Large intestine (tissue), 3 donors: ENCODE results near the gene SRSF5. TPM values are rescaled to one million over a fixed set of nuclear protein-coding genes. Genes with fewer than 3 reads are reported as not detected.

Source experiments
- DNase-seq, 2 donors: peaks; one replicate each; pipeline versions ENCODE4 v3.0.0 to v3.0.0-alpha.2; 2013
- H3K27ac ChIP-seq: one replicate; pipeline ENCODE4 v1.5.1; 2013; ENCODE audit warnings: low read length
- H3K27me3 ChIP-seq: 2 replicates; pipeline ENCODE4 v1.6.1; 2013; ENCODE audit warnings: low read length; ENCODE audit not compliant: control insufficient read depth, insufficient read depth
- H3K36me3 ChIP-seq: 2 replicates; pipeline ENCODE4 v1.6.1; 2013; ENCODE audit warnings: low read length; ENCODE audit not compliant: control insufficient read depth, insufficient read depth
- H3K4me1 ChIP-seq: one replicate; pipeline ENCODE4 v1.6.1; 2013; ENCODE audit warnings: low read length; ENCODE audit not compliant: control insufficient read depth, insufficient read depth
- H3K4me3 ChIP-seq: one replicate; pipeline ENCODE4 v1.5.1; 2013; ENCODE audit warnings: low read length
- H3K9me3 ChIP-seq: one replicate; pipeline ENCODE4 v1.6.1; 2013; ENCODE audit warnings: mild to moderate bottlenecking, low read depth, low read length, moderate library complexity; ENCODE audit not compliant: control insufficient read depth
- WGBS: methylation state at CpG from one replicate; pipeline ENCODE4 v1.1.5; 2013; ENCODE audit warnings: low lambda C conversion rate; ENCODE audit not compliant: insufficient coverage; 5-methylcytosine and 5-hydroxymethylcytosine counted together
- polyA plus RNA-seq: library from polyadenylated mRNA; unstranded; fragments of 120-200 nt; gene quantifications from one replicate; pipeline ENCODE4 v1.2.1, GENCODE V29; 2013

SRSF5 gene
- polyA plus RNA-seq, 1 donor: 565 TPM

- H3K4me1 ChIP-seq: no peaks in the 10 kb centered on the region
- H3K36me3 ChIP-seq: no peaks in the 10 kb centered on the region
- peak overlapping the region; percentile 33 for H3K27ac ChIP-seq
- no peaks in the 10 kb centered on the region for H3K9me3 ChIP-seq
- no peaks in the 10 kb centered on the region for H3K27me3 ChIP-seq
- H3K4me3 ChIP-seq: no peak overlapping the region
- WGBS: no CpG with 5 or more reads among the region's 1 CpG
- DNase-seq: peak; percentile 26 to 57
Measured at GRCh38 chr14:69741055-69741454, 25.9 kb upstream of the SRSF5 start.

DNA sequence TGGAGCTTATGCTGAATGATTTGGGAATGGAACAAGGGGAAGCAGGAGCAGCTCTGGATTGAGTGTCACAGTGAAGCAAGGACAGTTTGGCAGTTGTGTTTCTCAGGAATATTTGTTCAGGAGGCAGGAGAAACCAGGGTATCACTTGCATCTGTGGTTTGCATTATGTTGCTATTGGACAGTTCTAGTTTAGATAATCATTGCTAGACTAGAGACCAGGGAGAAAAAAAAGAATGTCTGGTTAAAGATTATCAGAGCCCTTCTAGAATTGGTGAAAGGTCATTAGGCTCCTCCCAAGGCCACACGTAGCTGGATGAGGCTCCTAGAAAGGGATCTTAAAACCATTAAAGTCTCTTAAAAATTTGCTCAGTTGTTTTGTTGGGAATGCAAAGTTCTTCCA, 17.0 kb upstream of the SRSF5 start:
- Histone ChIP-seq H3K27me3 (no peaks in the 10 kb centered on the region), H3K27ac (peak overlapping the region; percentile 86), H3K4me1 (peaks cover 30% of the 10 kb centered on the region), H3K4me3 (no peak overlapping the region), H3K36me3 (no peaks in the 10 kb centered on the region), H3K9me3 (no peaks in the 10 kb centered on the region)
- peak; percentile 47 to 86 for DNase-seq
- no CpG with 5 or more reads among the region's 1 CpG for WGBS

DNA sequence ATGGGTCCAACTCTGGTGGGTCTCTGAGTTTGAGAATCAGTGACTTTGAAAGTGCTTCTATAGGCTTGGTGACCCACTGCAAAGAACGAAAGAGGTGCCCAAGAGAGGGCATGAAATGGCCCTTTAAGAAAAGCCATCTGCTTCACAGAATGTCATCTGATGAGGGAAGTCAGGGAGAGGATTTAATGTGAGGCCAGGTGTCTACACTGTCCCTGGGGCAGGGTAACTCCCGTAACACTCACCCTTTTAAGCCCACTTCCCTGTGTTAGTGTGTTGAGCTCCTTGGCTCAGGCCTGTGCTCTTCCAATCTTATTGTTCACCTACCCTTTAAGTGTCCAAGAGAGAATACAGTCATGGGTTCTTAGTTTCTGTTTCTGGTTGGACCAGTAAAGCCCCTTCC, 16.4 kb upstream of the SRSF5 start:
- peak overlapping the region; percentile 86 for H3K27ac ChIP-seq
- peaks cover 35% of the 10 kb centered on the region for H3K4me1 ChIP-seq
- no CpG with 5 or more reads among the region's 2 CpGs for WGBS
- H3K4me3 ChIP-seq: no peak overlapping the region
- DNase-seq: no peak
- no peaks in the 10 kb centered on the region for H3K9me3 ChIP-seq
- no peaks in the 10 kb centered on the region for H3K27me3 ChIP-seq
- no peaks in the 10 kb centered on the region for H3K36me3 ChIP-seq

- H3K9me3 ChIP-seq: peaks cover under 1% of the 10 kb centered on the region
- H3K4me1 ChIP-seq: peaks cover 46% of the 10 kb centered on the region
- no peak overlapping the region for H3K4me3 ChIP-seq
- no peak overlapping the region for H3K27ac ChIP-seq
- DNase-seq: no peak
- H3K36me3 ChIP-seq: no peaks in the 10 kb centered on the region
- no peaks in the 10 kb centered on the region for H3K27me3 ChIP-seq
- WGBS: no CpG with 5 or more reads among the region's 1 CpG
Measured at GRCh38 chr14:69752773-69753172, 14.2 kb upstream of the SRSF5 start.

GRCh38 chr14:69753860-69754259, 13.1 kb upstream of the SRSF5 start:
- Histone ChIP-seq H3K9me3 (peaks cover 2% of the 10 kb centered on the region), H3K4me3 (no peak overlapping the region), H3K27ac (peak overlapping the region; percentile 100), H3K4me1 (peaks cover 46% of the 10 kb centered on the region), H3K27me3 (no peaks in the 10 kb centered on the region), H3K36me3 (no peaks in the 10 kb centered on the region)
- DNase-seq: no peak
- no CpG with 5 or more reads among the region's 1 CpG for WGBS

GRCh38 chr14:69754487-69754886, 12.5 kb upstream of the SRSF5 start:
- no peaks in the 10 kb centered on the region for H3K36me3 ChIP-seq
- H3K9me3 ChIP-seq: peaks cover 2% of the 10 kb centered on the region
- H3K27me3 ChIP-seq: no peaks in the 10 kb centered on the region
- H3K27ac ChIP-seq: peak overlapping the region; percentile 100
- no peak overlapping the region for H3K4me3 ChIP-seq
- peaks cover 40% of the 10 kb centered on the region for H3K4me1 ChIP-seq
- no peak for DNase-seq
- WGBS: no CpG with 5 or more reads among the region's 2 CpGs

- no peak overlapping the region for H3K4me3 ChIP-seq
- no peaks in the 10 kb centered on the region for H3K36me3 ChIP-seq
- H3K27ac ChIP-seq: peak overlapping the region; percentile 100
- H3K27me3 ChIP-seq: no peaks in the 10 kb centered on the region
- peak; percentile 68 to 87 for DNase-seq
- H3K9me3 ChIP-seq: peaks cover 2% of the 10 kb centered on the region
- H3K4me1 ChIP-seq: peaks cover 35% of the 10 kb centered on the region
Measured at GRCh38 chr14:69755296-69755695, 11.6 kb upstream of the SRSF5 start.

- Histone ChIP-seq H3K27me3 (no peaks in the 10 kb centered on the region), H3K4me3 (no peak overlapping the region), H3K27ac (peak overlapping the region; percentile 100), H3K4me1 (peaks cover 30% of the 10 kb centered on the region), H3K9me3 (peaks cover 2% of the 10 kb centered on the region), H3K36me3 (no peaks in the 10 kb centered on the region)
- no CpG with 5 or more reads among the region's 2 CpGs for WGBS
- DNase-seq: peak; percentile 88 to 95
Measured at GRCh38 chr14:69755784-69756183, 11.2 kb upstream of the SRSF5 start.

GRCh38 chr14:69756298-69756697, 10.6 kb upstream of the SRSF5 start:
- no CpG with 5 or more reads among the region's 3 CpGs for WGBS
- no peaks in the 10 kb centered on the region for H3K27me3 ChIP-seq
- peak overlapping the region; percentile 100 for H3K27ac ChIP-seq
- H3K4me1 ChIP-seq: peaks cover 28% of the 10 kb centered on the region
- no peak overlapping the region for H3K4me3 ChIP-seq
- no peaks in the 10 kb centered on the region for H3K36me3 ChIP-seq
- H3K9me3 ChIP-seq: peaks cover 2% of the 10 kb centered on the region
- no peak for DNase-seq

DNA sequence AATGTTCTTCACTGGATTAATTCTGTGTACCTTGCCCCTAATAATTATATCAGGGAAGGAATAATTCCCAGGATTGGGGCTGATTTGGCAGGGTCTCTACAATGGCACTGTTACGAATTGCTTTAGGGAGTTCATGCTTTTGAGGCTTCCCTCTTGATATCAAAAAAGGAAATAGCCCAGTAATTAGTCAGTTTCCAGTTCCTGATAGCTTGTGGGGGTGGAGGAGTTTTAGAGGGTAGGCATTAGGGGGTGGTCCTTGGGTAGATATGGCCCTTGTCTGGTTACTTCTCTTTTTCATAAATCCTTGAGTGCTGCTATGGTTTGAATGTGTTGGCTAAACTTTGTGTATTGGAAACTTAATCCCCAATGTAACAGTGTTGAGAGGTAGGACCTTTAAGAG, 6.1 kb upstream of the SRSF5 start:
- Histone ChIP-seq H3K27me3 (no peaks in the 10 kb centered on the region), H3K4me1 (peaks cover 8% of the 10 kb centered on the region), H3K4me3 (no peak overlapping the region), H3K27ac (no peak overlapping the region), H3K9me3 (peaks cover 2% of the 10 kb centered on the region), H3K36me3 (no peaks in the 10 kb centered on the region)
- WGBS: no CpG with 5 or more reads among the region's 1 CpG
- DNase-seq: no peak

DNA sequence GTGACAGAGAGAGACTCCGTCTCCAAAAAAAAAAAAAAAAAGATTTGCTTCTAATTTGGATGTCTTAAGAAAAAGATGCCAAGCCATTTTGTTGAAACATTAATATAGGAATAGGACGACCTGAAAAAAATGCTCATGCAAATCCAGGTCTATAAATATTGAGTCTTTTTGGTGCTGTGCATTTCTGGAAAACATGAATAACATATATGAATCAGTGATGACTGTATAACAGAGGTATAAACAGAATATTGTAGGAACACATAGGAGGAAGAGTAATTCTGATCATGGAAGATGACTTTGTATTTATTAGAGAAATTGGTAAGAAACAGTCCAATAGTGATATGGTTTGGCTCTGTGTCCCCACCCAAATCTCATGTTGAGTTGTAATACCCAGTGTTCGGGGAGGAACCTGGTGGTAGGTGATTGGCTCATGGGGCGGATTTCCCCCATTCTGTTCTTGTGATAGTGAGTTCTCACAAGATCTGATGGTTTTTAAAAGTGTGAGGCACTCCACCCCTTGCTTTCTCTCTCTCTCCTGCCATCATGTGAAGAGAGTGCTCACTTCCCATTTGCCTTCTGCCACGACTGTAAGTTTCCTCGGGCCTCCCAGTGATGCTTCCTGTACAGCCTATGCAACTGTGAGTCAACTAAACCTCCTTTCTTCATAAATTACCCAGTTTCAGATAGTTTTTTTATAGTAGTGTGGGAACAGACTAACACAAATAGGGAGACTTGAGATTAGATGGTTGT, 3.0 kb upstream of the SRSF5 start:
- WGBS: 80% methylated on average over 1 of the region's 6 CpGs

More for the DNA sequence above, 3.0 kb upstream of the SRSF5 start:
- DNase-seq: no peak
- Histone ChIP-seq H3K27me3 (no peaks in the 10 kb centered on the region), H3K9me3 (no peaks in the 10 kb centered on the region), H3K4me1 (peaks cover 6% of the 10 kb centered on the region), H3K4me3 (no peak overlapping the region), H3K27ac (no peak overlapping the region), H3K36me3 (peaks cover 11% of the 10 kb centered on the region)
